GM12878 (cell line): ENCODE results near the gene TRDMT1. TPM values are rescaled to one million over a fixed set of nuclear protein-coding genes. Genes with fewer than 3 reads are reported as not detected.

ENCODE experiments used
- ATAC-seq: fragments of 200-7000 bp; cut with Tn5 transposase; 3 replicates; pipeline ENCODE4 v1.9.1; 2020; ENCODE audit warnings: mild to moderate bottlenecking, moderate library complexity
- BruUV-seq: library from RNA; stranded (reverse); fragments of 400-500 nt; replicated peaks from 2 replicates; lab custom pipeline; 2021; lab: Mats Ljungman, UMichigan
- CTCF ChIA-PET: fragments of 300-600 bp; sonication (Branson Sonifier 250); formaldehyde crosslinking; extraction: SDS; loops from one replicate; lab custom pipeline; 2021; ENCODE audit warnings: inconsistent platforms; lab: Yijun Ruan, JAX
- POLR2A ChIA-PET: fragments of 350-600 bp; formaldehyde crosslinking; extraction: SDS; loops from one replicate; lab custom pipeline; 2021; ENCODE audit warnings: inconsistent platforms; lab: Charles Lee
- RAD21 ChIA-PET: fragments of 300-600 bp; sonication (Branson Sonifier 250); formaldehyde crosslinking; loops from one replicate; lab custom pipeline; 2023; ENCODE audit warnings: antibody characterized with exemption; ENCODE audit not compliant: unreplicated experiment; lab: Charles Lee
- SMC1A ChIA-PET: fragments of 300-600 bp; sonication (Branson Sonifier 250); formaldehyde crosslinking; loops from one replicate; lab custom pipeline; 2023; ENCODE audit not compliant: unreplicated experiment, uncharacterized antibody; lab: Charles Lee
- DNase-seq: peaks from one replicate; pipeline ENCODE4 v3.0.0-alpha.2; 2011; ENCODE audit warnings: low read depth, low spot score
- FAIRE-seq: peaks from 3 replicates; lab custom pipeline; 2011; peaks lifted over from hg19 to GRCh38; lab: Jason Lieb, UNC
- H2AFZ ChIP-seq: 2 replicates; pipeline ENCODE4 v1.6.0; 2011; ENCODE audit warnings: low read depth, low read length, control low read depth; ENCODE audit not compliant: control insufficient read depth
- H3K27ac ChIP-seq: 2 replicates; pipeline ENCODE4 v1.5.1; 2011; ENCODE audit warnings: control low read depth; ENCODE audit not compliant: control insufficient read depth, insufficient read depth
- H3K27me3 ChIP-seq, 2 experiments: replicated peaks in 1 of 2; 2 replicates each; pipeline versions ENCODE4 v1.6.0 to v1.6.1; 2011; ENCODE audit warnings: low read length in 1 of 2; ENCODE audit not compliant: control insufficient read depth in 2 of 2, insufficient read depth in 2 of 2
- H3K36me3 ChIP-seq, 2 experiments: 2 replicates each; pipeline ENCODE4 v1.5.1; 2011; ENCODE audit warnings: low read length in 1 of 2; ENCODE audit not compliant: control insufficient read depth in 2 of 2, insufficient read depth in 2 of 2
- H3K4me1 ChIP-seq: 2 replicates; pipeline ENCODE4 v1.6.1; 2011; ENCODE audit warnings: mild to moderate bottlenecking, low read length, moderate library complexity, mixed read lengths; ENCODE audit not compliant: control insufficient read depth, insufficient read depth
- H3K4me2 ChIP-seq: 2 replicates; pipeline ENCODE4 v1.6.0; 2011; ENCODE audit warnings: control low read depth; ENCODE audit not compliant: control insufficient read depth, insufficient read depth
- H3K4me3 ChIP-seq: fragments of 200-600 bp; sonication (generic); 2 replicates; pipeline ENCODE4 v1.5.1; 2016
- H3K79me2 ChIP-seq: 2 replicates; pipeline ENCODE4 v1.6.0; 2011; ENCODE audit warnings: low read length; ENCODE audit not compliant: control insufficient read depth, insufficient read depth
- H3K9ac ChIP-seq: 2 replicates; pipeline ENCODE4 v1.8.0; 2011; ENCODE audit warnings: low read length, control low read depth, mixed read lengths; ENCODE audit not compliant: control insufficient read depth, insufficient read depth
- H3K9me3 ChIP-seq: replicated peaks from 3 replicates; pipeline ENCODE4 v1.5.1; 2011; ENCODE audit warnings: mild to moderate bottlenecking, low read length; ENCODE audit not compliant: control insufficient read depth, insufficient read depth
- H4K20me1 ChIP-seq: 2 replicates; pipeline ENCODE4 v1.6.0; 2011; ENCODE audit not compliant: control insufficient read depth, insufficient read depth
- CHD2 ChIP-seq: IDR thresholded peaks from 2 replicates; pipeline ENCODE4 v1.6.1; 2011; ENCODE audit warnings: low read depth, low read length, improper control_type of control experiment, borderline replicate concordance
- HDGF ChIP-seq: fragments of 450-650 bp; IDR thresholded peaks from 2 replicates; pipeline ENCODE4 v1.6.1; 2016; ENCODE audit warnings: antibody characterized with exemption
- JUNB ChIP-seq: IDR thresholded peaks from 2 replicates; pipeline ENCODE4 v1.6.1; 2016; ENCODE audit warnings: antibody characterized with exemption, mild to moderate bottlenecking
- RAD51 ChIP-seq: fragments of 450-650 bp; IDR thresholded peaks from 2 replicates; pipeline ENCODE4 v1.6.1; 2016; ENCODE audit warnings: moderate library complexity, mild to moderate bottlenecking, inconsistent platforms
- WGBS: methylation state at CpG from one replicate; pipeline ENCODE4 v1.1.6; 2016; ENCODE audit warnings: low lambda C conversion rate; ENCODE audit not compliant: insufficient replicate concordance, insufficient coverage; ENCODE audit errors: missing lambda C conversion rate; 5-methylcytosine and 5-hydroxymethylcytosine counted together
- in situ Hi-C: fragments of 300-500 bp; cut with MboI; formaldehyde crosslinking; loops from 9 replicates; pipeline ENCODE4 v1.14.3; 2018; ENCODE audit warnings: mixed read lengths
- intact Hi-C: fragments of 100-400 bp; cut with micrococcal nuclease; formaldehyde crosslinking; loops from one replicate; pipeline ENCODE4 v1.14.2; 2022; ENCODE audit not compliant: unreplicated experiment
- polyA plus RNA-seq, 11 experiments: library from polyadenylated mRNA; depleted of rRNA in 4 of 11; unstranded in 6 of 11; stranded (reverse) in 5 of 11; fragments of >200 nt; fragmentation: Nextera tagmentation in 4 of 11; fragmentation: Illumina TruSeq in 1 of 11; extraction: Ambion mirVana in 4 of 11; extraction: Trizol in 1 of 11; gene quantifications; 1 replicate in 1 of 11; 2 replicates in 10 of 11; pipeline versions ENCODE4 v1.2.1 to v1.2.3, GENCODE V29; 2011 to 2016; ENCODE audit warnings: inconsistent platforms in 2 of 11, missing spikeins in 2 of 11, low read depth in 1 of 11
- total RNA-seq, 4 experiments: library from RNA; depleted of rRNA in 3 of 4; stranded (reverse); fragments of >200 nt in 3 of 4; fragmentation: Illumina TruSeq in 1 of 4; extraction: Trizol in 1 of 4; gene quantifications; 2 replicates each; pipeline versions ENCODE4 v1.2.1 to v1.2.3, GENCODE V29; 2013 to 2021
- TF ChIP-seq, protein P1 (sequence below): IDR thresholded peaks from 2 replicates; pipeline ENCODE4 v1.6.1; 2011; ENCODE audit warnings: low read depth, mild to moderate bottlenecking, low read length, moderate library complexity, borderline replicate concordance; ENCODE audit errors: extremely low read depth

TRDMT1 gene
- total and polyA plus RNA-seq, 10 of the 15 experiments (the other 5 are each of a cell fraction or from before 2014, with no cell fraction given) = 2.3 to 9.7 (median 4.6) TPM

DNA sequence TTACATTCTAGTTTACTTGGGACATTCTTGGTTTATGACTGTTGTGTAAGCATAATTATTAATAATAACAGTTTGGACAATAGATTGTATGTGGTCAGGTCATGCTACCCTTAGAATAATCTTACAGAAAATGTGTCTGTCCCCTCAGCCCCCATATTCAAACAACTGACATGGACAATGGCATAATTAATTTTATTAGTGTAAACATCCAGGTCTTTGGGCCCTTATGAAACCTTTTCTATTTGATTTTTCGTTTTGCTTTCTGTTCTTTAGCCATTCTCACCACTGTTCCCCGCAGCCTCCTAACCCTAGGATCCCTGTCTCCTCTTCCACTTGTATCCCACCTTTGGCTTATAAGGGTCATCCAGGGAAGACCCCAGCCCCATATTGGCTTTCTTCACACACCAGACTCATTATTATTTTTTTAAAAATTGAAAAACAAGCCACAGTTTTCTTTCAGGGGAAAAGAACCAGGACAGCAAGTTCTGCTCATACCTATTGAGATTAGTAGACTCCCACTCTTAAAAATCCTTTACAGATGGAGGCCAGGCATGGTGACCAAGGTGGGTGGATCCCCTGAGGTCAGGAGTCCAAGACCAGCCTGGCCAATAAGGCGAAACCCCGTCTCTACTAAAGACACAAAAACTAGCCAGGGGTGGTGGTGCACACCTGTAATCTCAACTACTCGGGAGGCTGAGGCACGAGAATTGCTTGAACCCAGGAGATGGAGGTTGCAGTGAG, 38.0 kb upstream of the TRDMT1 start:
- no peak overlapping the region for H3K27ac ChIP-seq
- no peak overlapping the region for H3K4me2 ChIP-seq
- H3K9me3 ChIP-seq = no peaks in the 10 kb centered on the region; the same call in 2 of the 3 replicates
- no TSS peak for BruUV-seq
- ChIA-PET POLR2A (no interaction called here), CTCF (no interaction called here), RAD21 (no interaction called here), SMC1A (no interaction called here)
- H2AFZ ChIP-seq = no peak overlapping the region
- H3K4me1 ChIP-seq = no peaks in the 10 kb centered on the region
- ATAC-seq (no peak), FAIRE-seq (no peak), DNase-seq (no peak)
- H3K36me3 ChIP-seq = peaks cover 4 to 7% of the 10 kb centered on the region in 2 experiments; a peak in 3 of 4 replicates
- intact Hi-C loops (loop anchor here (10.0 kb wide), 1 partner anchor 655 kb away; no protein-coding TSS in a partner anchor), in situ Hi-C loops (no loop called here)
- H3K9ac ChIP-seq = no peak overlapping the region
- no peaks in the 10 kb centered on the region for H4K20me1 ChIP-seq
- TF ChIP-seq JUNB (no peak), CHD2 (no peak), HDGF (no peak), RAD51 (no peak)
- TF ChIP-seq, protein P1, sequence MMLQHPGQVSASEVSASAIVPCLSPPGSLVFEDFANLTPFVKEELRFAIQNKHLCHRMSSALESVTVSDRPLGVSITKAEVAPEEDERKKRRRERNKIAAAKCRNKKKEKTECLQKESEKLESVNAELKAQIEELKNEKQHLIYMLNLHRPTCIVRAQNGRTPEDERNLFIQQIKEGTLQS = no peak
- H3K27me3 ChIP-seq = no peaks in the 10 kb centered on the region; a peak in 1 of 4 replicates
- H3K79me2 ChIP-seq = no peaks in the 10 kb centered on the region
- 49% methylated on average over 6 of the region's 6 CpGs for WGBS
- H3K4me3 ChIP-seq = no peak overlapping the region
